CD4-positive, alpha-beta T cell treated with Interleukin-12 subunit alpha and Interleukin-12 subunit beta, for 1 hour (primary cell): ENCODE measurements around the gene FAM78A.
"Not testable (repeated sequence)": the region's sequence is repeated elsewhere in the genome, so short reads cannot be mapped to it uniquely, and the experiment has no call there.

Experiments
- DNase-seq: peaks from one replicate; pipeline ENCODE4 v3.0.0-alpha.2; 2020

FAM78A gene

GRCh38 chr9:131262327-131263032, 13.8 kb downstream of the FAM78A start:
- no peak for DNase-seq

GRCh38 chr9:131260751-131261452, 15.4 kb downstream of the FAM78A start:
- DNase-seq, result no peak

GRCh38 chr9:131259916-131260597, 16.3 kb downstream of the FAM78A start:
- no peak for DNase-seq

DNA sequence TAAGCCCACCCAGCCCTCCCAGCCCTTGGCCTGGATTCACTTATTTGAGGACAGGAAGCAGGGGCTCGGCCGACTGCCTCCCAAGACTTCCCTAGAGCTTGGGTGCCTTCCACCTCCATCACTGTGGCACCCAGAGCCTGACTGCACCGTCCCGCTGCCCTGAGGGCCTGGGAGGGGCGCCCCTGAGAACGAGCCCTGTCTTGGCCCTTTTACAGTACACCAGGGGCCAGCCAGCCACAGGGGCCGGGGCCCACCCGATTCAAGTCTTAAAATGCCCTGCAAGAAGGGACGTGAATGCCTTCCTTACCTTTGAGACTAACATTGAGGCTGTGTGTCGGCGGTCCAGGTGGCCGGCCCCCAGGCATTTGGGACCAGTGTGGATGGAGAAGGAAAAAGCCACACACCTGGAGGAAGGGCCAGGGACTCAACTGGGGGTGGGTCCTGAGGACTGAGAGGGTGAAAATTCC, 16.8 kb downstream of the FAM78A start:
- DNase-seq, result no peak

- DNase-seq, result no peak
These were observed 17.4 kb downstream of the FAM78A start for GRCh38 chr9:131258698-131259431.

GRCh38 chr9:131258186-131258585, 18.1 kb downstream of the FAM78A start:
- no peak for DNase-seq

DNA sequence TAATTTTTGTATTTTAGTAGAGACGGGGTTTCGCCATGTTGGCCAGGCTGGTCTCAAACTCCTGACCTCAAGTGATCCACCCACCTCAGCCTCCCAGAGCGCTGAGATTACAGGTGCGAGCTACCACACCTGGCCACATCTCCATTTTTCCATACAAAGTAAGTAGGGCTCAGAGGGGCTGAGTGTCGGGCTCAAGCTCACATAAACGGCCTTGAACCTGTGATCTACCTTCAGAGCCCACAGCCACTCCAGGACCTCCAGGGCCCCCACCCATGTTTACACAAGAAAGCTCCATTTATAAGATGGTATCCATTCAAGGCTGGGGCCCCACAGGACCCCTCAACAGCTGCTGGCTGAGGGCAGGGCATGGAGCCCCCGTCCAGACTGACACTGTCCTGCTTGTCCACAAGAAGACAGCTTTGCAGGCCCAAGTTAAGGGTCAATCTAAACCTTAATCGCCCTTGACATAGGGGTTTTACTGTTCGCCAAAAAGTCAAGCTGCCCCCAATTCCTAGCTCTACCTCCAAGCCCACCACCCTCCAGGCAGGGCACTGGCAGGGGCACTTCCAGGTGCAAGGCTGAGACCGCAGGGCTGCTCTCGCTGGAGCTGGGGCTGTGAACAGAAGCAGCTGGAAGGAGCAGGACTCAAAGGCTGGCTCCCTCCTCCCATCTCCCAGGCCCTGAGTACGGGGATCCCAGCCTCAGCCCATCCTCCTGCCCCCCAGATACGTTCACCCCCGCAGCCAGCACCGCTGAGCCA, 18.9 kb downstream of the FAM78A start:
- no peak for DNase-seq

DNA sequence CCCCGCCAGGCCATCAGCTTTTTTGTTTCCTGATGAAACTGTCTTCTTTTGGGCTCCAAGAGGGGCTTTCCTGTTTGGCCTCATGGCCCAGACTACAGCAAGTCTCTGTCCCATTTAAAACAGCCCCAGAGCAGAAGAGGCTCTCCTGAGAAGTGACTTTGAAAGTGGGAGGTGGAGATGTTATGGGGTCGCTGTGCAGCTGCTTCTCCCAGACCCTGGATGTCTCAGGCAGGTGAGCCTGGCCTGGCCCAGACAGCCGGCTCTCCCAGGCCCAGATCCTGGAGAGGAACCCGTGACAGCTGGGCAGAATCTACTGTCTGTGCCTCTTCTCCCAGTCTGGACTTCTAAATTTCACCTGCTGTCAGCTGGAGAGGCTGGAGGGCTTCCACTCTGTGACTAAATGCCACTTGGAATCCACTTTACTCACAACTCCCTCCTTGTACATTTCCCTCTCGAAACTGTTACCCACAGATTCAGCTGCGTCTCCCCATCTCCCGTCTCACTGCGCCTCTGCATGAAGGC, 20.6 kb downstream of the FAM78A start:
- DNase-seq, result no peak

- DNase-seq, result no peak
These were observed 21.7 kb downstream of the FAM78A start for GRCh38 chr9:131254626-131255025.

- no peak for DNase-seq
These were observed 22.3 kb downstream of the FAM78A start for GRCh38 chr9:131253891-131254491.

- DNase-seq, result no peak
These were observed 24.2 kb downstream of the FAM78A start for GRCh38 chr9:131252120-131252519.

DNA sequence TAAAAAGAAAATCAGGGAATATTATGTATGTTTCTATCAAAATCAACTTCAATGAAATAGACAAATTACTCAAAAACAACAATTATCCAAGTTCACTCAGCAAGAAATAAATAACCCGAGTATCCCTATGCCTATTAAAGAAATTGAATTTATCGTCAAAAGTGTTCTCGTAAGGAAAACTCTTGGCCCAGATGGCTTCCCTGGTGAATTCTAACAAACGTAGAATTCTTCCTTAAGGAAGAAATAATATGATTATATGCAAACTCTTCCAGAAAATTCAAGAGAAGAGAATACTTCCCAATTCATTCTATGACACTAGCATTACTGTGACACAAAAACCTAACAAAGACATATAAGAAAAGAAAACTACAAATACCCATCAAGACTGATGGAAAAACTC, 29.7 kb downstream of the FAM78A start:
- DNase-seq, result no peak

DNA sequence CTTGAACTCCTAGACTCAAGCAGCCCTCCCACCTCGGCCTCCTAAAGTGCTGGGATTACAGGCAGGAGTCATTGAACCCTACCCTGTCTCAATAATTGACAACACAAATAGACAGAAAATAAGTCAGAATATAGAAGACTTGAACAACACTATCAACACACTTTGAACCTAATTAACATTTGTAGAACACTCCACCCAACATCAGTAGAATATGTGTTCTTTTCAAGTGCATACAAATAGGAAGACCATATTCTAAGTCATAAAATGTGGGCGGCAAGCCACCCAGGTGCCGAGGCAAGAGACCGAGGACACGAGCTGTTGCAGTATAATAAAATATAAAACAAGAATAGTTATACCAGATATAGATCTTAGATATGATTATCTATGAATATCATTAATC, 32.0 kb downstream of the FAM78A start:
- not testable (repeated sequence) for DNase-seq

DNA sequence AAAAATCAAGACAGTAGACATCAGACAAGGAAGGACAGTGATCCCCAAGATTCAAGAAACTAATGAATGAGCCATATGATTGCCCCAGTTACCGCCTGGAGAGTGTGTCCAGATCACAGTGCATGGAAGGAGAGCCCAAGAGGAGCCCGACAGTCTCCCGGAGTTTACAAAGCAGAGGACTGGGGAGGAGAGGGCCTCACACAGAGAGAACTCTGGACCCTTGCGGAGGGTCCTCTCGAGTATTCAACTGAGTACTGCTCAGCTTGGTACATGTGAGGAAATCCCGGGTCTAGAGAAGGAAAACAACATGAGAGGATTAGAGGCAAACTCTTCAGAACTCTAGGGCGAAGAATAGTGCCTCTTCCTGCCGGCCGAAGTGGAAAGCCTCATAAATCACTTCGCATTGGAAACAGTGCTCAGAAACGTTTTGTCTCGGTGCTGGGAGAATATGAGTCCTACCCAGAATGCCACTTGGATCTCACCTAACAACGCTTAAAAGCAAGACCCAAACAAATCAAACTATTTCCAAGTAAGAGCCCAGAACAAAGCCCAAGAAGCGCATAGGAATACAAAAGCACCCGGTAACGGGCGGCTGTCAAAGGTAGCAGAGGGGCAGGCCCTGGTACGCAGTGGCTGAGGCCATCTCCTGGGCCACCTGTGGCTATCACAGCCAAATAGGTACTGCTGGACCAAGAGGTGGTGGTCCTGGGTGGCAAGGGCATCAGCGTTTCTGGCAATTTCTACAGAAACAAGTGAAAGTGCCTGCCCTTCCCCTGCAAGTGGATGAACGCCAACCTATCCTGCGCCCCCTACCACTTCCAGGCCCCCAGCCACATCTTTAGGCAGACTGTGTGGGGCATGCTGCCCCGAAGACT, 36.0 kb downstream of the FAM78A start:
- no peak for DNase-seq

GRCh38 chr9:131239161-131239975, 36.9 kb downstream of the FAM78A start:
- no peak for DNase-seq

DNA sequence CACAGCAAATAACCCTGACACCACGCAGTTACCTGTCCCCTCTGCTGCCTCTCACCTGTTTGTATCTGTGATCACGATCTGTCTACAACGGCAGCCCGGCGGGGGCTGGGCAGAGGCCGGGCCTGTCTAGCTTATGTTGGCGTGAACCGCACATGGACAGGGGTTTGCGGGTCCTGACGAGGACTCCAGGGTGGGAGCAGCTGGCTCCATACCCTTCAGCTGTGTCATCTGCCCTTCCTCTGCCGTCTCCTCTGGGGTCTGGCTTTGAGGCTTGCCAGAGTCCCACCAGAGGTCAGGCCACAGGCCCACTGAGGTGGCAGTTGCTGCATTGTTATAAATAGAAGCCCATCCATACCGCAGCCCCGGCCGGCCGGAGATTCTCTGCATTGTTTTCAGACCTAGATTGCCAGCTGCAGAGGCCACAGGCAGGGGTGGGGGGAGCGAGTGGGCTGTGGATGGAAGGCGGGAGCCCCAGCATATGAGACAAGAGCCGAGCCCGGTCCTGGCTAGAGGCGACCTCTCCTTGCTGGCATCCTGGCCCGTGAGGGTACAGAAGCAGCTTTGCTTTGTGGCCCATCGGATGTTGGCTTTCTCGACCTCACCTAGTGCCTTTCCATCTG, 37.8 kb downstream of the FAM78A start:
- no peak for DNase-seq

- peak; percentile 86 for DNase-seq
These were observed 38.3 kb downstream of the FAM78A start for GRCh38 chr9:131237931-131238401.

DNA sequence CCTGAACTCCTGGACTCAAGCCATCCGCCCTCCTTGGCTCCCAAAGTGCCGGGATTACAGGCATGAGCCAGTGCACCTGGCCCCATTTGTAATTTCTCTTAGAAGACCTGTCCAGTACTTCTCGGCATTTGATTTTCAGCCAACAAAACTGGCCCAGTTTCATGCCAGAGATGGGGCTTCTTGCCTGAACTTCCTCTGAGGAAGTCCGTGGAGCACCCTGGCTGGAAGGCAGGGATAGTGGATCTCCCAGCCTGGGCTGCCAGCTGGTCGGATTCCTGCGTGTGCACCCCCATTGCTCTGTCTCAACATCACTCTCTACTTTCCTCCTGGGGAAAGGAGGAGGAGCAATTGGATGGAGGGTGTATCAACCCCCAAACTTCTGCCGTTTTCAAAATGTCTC, 39.0 kb downstream of the FAM78A start:
- DNase-seq, result no peak

DNA sequence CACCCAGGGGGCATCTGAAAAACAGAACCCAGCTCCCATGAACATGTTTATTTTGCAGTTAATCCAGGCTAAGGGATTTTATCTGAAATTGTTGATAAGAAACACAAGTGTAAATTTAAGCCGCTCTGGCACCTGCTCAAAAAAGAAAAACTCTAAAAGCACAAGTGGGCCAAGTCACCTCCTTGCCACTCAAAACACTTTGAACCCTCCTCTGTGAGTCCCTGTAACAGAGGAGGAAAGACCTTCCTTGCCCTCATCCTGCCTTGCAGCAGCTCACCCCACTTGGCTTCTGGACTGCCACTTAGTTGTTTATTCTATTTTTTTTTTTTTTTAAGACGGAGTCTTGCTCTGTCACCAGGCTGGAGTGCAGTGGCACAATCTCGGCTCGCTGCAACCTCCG, 39.5 kb downstream of the FAM78A start:
- no peak for DNase-seq
